H1 (cell line): ENCODE data around the gene MYO7B. TPM values are rescaled to one million over a fixed set of nuclear protein-coding genes. Genes with fewer than 3 reads are reported as not detected.

ENCODE experiments used
- CHD1 ChIP-seq: IDR thresholded peaks from 2 replicates; pipeline ENCODE4 v1.6.1; 2012; ENCODE audit warnings: low read depth, low read length, improper control_type of control experiment
- CHD2 ChIP-seq: IDR thresholded peaks from 2 replicates; pipeline ENCODE4 v1.6.1; 2012; ENCODE audit warnings: low read length, improper control_type of control experiment
- CHD7 ChIP-seq: fragments of 300-600 bp; sonication (generic); IDR thresholded peaks from 2 replicates; pipeline ENCODE4 v1.7.1; 2012; ENCODE audit warnings: low read length, moderate library complexity, mild to moderate bottlenecking, inconsistent platforms; ENCODE audit not compliant: insufficient replicate concordance
- EP300 ChIP-seq, 2 experiments: IDR thresholded peaks; 1 replicate in 1 of 2; 2 replicates in 1 of 2; pipeline ENCODE4 v1.6.1; 2011 to 2012; ENCODE audit warnings: low read depth in 2 of 2, low read length in 2 of 2, mild to moderate bottlenecking in 2 of 2, borderline replicate concordance in 1 of 2, inconsistent platforms in 1 of 2, moderate library complexity in 1 of 2
- GABPA ChIP-seq: IDR thresholded peaks from 2 replicates; pipeline ENCODE4 v1.6.1; 2011; ENCODE audit warnings: mild to moderate bottlenecking, low read length, moderate library complexity, borderline replicate concordance; ENCODE audit not compliant: insufficient read depth
- KDM4A ChIP-seq: IDR thresholded peaks from one replicate; pipeline ENCODE4 v1.7.1; 2012; ENCODE audit warnings: low read depth, mild to moderate bottlenecking, moderate library complexity, low read length, inconsistent platforms; ENCODE audit not compliant: severe bottlenecking
- PHF8 ChIP-seq: fragments of 200-600 bp; sonication (generic); conservative IDR thresholded peaks from 2 replicates; pipeline ENCODE4 v1.7.1; 2012; ENCODE audit warnings: low read depth, mild to moderate bottlenecking, inconsistent platforms, low read length, moderate library complexity
- POLR2AphosphoS5 ChIP-seq: IDR thresholded peaks from 2 replicates; pipeline ENCODE4 v1.6.1; 2011; ENCODE audit warnings: low read depth, low read length
- SIN3A ChIP-seq, 2 experiments: IDR thresholded peaks in 1 of 2; conservative IDR thresholded peaks in 1 of 2; 2 replicates each; pipeline ENCODE4 v1.6.1; 2011 to 2012; ENCODE audit warnings: low read length in 2 of 2, improper control_type of control experiment in 1 of 2, low read depth in 1 of 2, mild to moderate bottlenecking in 1 of 2
- TAF7 ChIP-seq: optimal IDR thresholded peaks from 2 replicates; pipeline ENCODE3; 2011; ENCODE audit warnings: low read depth, mild to moderate bottlenecking, inconsistent platforms, low read length, moderate library complexity, borderline replicate concordance
- polyA plus RNA-seq, 7 experiments: library from polyadenylated mRNA; depleted of rRNA in 3 of 7; stranded (reverse) in 5 of 7; unstranded in 2 of 7; fragments of >200 nt in 5 of 7; fragments of 200-250 nt in 2 of 7; gene quantifications; 1 replicate in 5 of 7; 2 replicates in 1 of 7; 4 replicates in 1 of 7; pipeline versions ENCODE4 v1.2.1 to v1.2.3, GENCODE V29; 2011 to 2013; ENCODE audit warnings: missing spikeins in 2 of 7, mixed read lengths in 2 of 7
- total RNA-seq: library from RNA; stranded (reverse); fragmentation: NEBNext Ultra II Directional; extraction: Animal tissue kit (Norgen Biotek cat#: 25700); gene quantifications from 2 replicates; pipeline ENCODE4 v1.2.1, GENCODE V29; 2021

The MYO7B gene
- total and polyA plus RNA-seq, 2 of the 8 experiments (the other 6 are each of a cell fraction or from before 2014, with no cell fraction given) = not detected

DNA sequence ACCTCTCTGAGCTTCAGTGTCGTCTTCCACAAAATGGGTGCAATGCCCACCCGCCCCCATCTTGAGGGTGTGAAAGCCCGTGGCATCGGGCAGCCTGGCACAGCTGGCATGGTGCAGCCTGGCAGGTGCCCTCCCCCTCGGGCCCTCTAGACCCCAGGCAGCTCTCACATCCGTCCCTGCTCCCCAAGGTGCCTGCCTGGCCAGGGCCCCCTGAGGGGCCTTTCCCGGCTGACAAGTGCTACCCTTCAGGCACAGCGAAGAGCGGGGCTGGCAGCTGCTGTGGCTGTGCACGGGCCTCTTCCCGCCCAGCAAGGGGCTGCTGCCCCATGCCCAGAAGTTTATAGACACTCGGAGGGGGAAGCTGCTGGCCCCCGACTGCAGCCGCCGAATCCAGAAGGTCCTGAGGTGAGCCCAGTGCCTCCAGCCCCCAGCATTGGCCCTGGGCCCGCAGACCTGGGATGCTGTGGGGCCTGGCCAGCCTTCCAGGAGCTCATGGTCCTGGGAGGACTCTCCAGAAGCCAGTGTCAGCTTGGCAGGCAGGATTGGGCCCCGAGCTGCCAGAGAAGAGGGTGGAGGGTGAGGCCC is 96.6 kb downstream of the MYO7B start (continued):
- TF ChIP-seq CHD7 = no peak
- no peak for TF ChIP-seq KDM4A
- TF ChIP-seq GABPA = no peak
- TF ChIP-seq CHD2 = no peak
- no peak for TF ChIP-seq TAF7
- no peak for TF ChIP-seq PHF8
- no peak for TF ChIP-seq POLR2AphosphoS5
- no peak for TF ChIP-seq CHD1
- no peak for TF ChIP-seq EP300 (IDR thresholded peaks at IDR 0.05; ENCODE audit: borderline replicate concordance in 1 of 2, low read depth in 2 of 2, low read length in 2 of 2)
- no peak for TF ChIP-seq SIN3A (conservative IDR thresholded peaks at IDR 0.05 in 1 of 2, IDR thresholded peaks at IDR 0.05 in 1 of 2; ENCODE audit: low read depth in 1 of 2, low read length in 2 of 2)
